Panc1 (cell line): ENCODE measurements around the gene USPL1. TPM values are rescaled to one million over a fixed set of nuclear protein-coding genes. Genes with fewer than 3 reads are reported as not detected.

Source experiments
- ATAC-seq: fragments of 200-7000 bp; cut with Tn5 transposase; 2 replicates; pipeline ENCODE4 v1.9.1; 2020; ENCODE audit warnings: mild to moderate bottlenecking, moderate library complexity
- Bru-seq: library from RNA; stranded (reverse); fragments of 400-500 nt; gene quantifications from one replicate; lab custom pipeline; 2021; lab: Mats Ljungman, UMichigan
- BruChase-seq, 2 experiments: library from RNA; stranded (reverse); fragments of 400-500 nt; gene quantifications; one replicate each; lab custom pipeline; 2021; lab: Mats Ljungman, UMichigan
- BruUV-seq: library from RNA; stranded (reverse); fragments of 400-500 nt; replicated peaks from 2 replicates; lab custom pipeline; 2021; lab: Mats Ljungman, UMichigan
- CTCF ChIA-PET: fragments of 300-600 bp; sonication (Branson Sonifier 250); formaldehyde crosslinking; loops from one replicate; lab custom pipeline; 2022; ENCODE audit warnings: antibody characterized with exemption; lab: Charles Lee
- POLR2A ChIA-PET: fragments of 300-600 bp; sonication (Branson Sonifier 250); formaldehyde crosslinking; loops from one replicate; lab custom pipeline; 2022; ENCODE audit warnings: antibody characterized with exemption; lab: Charles Lee
- DNase-seq: peaks from one replicate; pipeline ENCODE4 v3.0.0-alpha.2; 2010; ENCODE audit warnings: low read depth, low spot score
- H3K27ac ChIP-seq: 2 replicates; pipeline ENCODE4 v1.5.1; 2011; ENCODE audit warnings: mild to moderate bottlenecking, low read length, inconsistent platforms
- H3K27me3 ChIP-seq: fragments of 200-500 bp; sonication (Bioruptor generic); 2 replicates; pipeline ENCODE4 v1.6.0; 2014; ENCODE audit warnings: low read length, inconsistent platforms; ENCODE audit not compliant: control insufficient read depth, insufficient read depth
- H3K36me3 ChIP-seq: fragments of 200-500 bp; sonication (Bioruptor generic); 2 replicates; pipeline ENCODE4 v1.5.1; 2014; ENCODE audit warnings: inconsistent platforms, mild to moderate bottlenecking, low read length, moderate library complexity; ENCODE audit not compliant: control insufficient read depth, insufficient read depth
- H3K4me1 ChIP-seq: 2 replicates; pipeline ENCODE4 v1.5.1; 2011; ENCODE audit warnings: inconsistent platforms, mild to moderate bottlenecking, low read length, moderate library complexity; ENCODE audit not compliant: control insufficient read depth, insufficient read depth
- H3K4me3 ChIP-seq, 2 experiments: 2 replicates each; pipeline ENCODE4 v1.5.1; 2011 to 2012; ENCODE audit warnings: low read depth in 2 of 2, low read length in 2 of 2, mild to moderate bottlenecking in 2 of 2, inconsistent platforms in 1 of 2, moderate library complexity in 1 of 2
- H3K9me3 ChIP-seq: fragments of 200-500 bp; sonication (Bioruptor generic); 2 replicates; pipeline ENCODE4 v1.5.1; 2014; ENCODE audit warnings: low read depth, mild to moderate bottlenecking, inconsistent platforms, low read length, moderate library complexity; ENCODE audit not compliant: control insufficient read depth, insufficient read depth
- CTCF ChIP-seq: fragments of 450-650 bp; IDR thresholded peaks from 2 replicates; pipeline ENCODE4 v1.5.1; 2017; ENCODE audit warnings: mild to moderate bottlenecking
- POLR2AphosphoS5 ChIP-seq: IDR thresholded peaks from 2 replicates; pipeline ENCODE4 v1.6.1; 2012; ENCODE audit warnings: mild to moderate bottlenecking, low read depth, low read length, moderate library complexity
- REST ChIP-seq, 2 experiments: IDR thresholded peaks; 2 replicates each; pipeline ENCODE4 v1.6.1; 2011 to 2012; ENCODE audit warnings: low read depth in 2 of 2, control low read depth in 1 of 2, low read length in 1 of 2, mild to moderate bottlenecking in 1 of 2, moderate library complexity in 1 of 2; ENCODE audit not compliant: insufficient read depth in 1 of 2
- SIN3A ChIP-seq: IDR thresholded peaks from 2 replicates; pipeline ENCODE4 v1.6.1; 2012; ENCODE audit warnings: low read depth, mild to moderate bottlenecking, low read length, moderate library complexity, borderline replicate concordance; ENCODE audit not compliant: insufficient read depth
- TCF7L2 ChIP-seq: IDR thresholded peaks from 2 replicates; pipeline ENCODE4 v1.6.1; 2011; ENCODE audit warnings: mild to moderate bottlenecking, low read depth, low read length, inconsistent platforms
- in situ Hi-C: cut with HindIII; loops from 2 replicates; pipeline ENCODE4 v1.10.0; 2016; ENCODE audit warnings: low sequenced_read_pairs, low pct_unique_long_range_greater_than_20kb
- intact Hi-C: fragments of 100-400 bp; cut with micrococcal nuclease; formaldehyde crosslinking; loops from one replicate; pipeline ENCODE4 v1.10.0; 2022; ENCODE audit not compliant: unreplicated experiment
- long read RNA-seq: library from polyadenylated mRNA; unstranded; transcript quantifications from one replicate; pipeline ENCODE4 v2.0.0, GENCODE V29; 2021; ENCODE audit not compliant: unreplicated experiment
- polyA plus RNA-seq: library from polyadenylated mRNA; unstranded; fragments of >200 nt; gene quantifications from one replicate; pipeline ENCODE4 v1.2.1, GENCODE V29; 2012; ENCODE audit warnings: missing spikeins; ENCODE audit not compliant: insufficient read length
- total RNA-seq: library from RNA; stranded (reverse); gene quantifications from one replicate; pipeline ENCODE4 v1.2.1, GENCODE V29; 2021; ENCODE audit not compliant: unreplicated experiment

USPL1 gene
- total RNA-seq (19.5 TPM), Bru-seq, nascent RNA (percentile 94 among the genes with signal in this experiment), BruChase-seq, experiment 1, labeled RNA remaining after a 2-hour chase (percentile 91 among the genes with signal in this experiment), BruChase-seq, experiment 2, labeled RNA remaining after a 6-hour chase (percentile 74 among the genes with signal in this experiment)
- polyA plus RNA-seq, result 10.7 TPM
- long read RNA-seq, full-length matches to known transcripts, result 3 of 11 reads
- long read RNA-seq, partial matches to known transcripts, result 2 of 11 reads
- long read RNA-seq, other reads (novel, unspliced or antisense), result 6 of 11 reads

- BruUV-seq, result no TSS peak
- peak; percentile 78 for DNase-seq
- ChIA-PET POLR2A (interaction anchor here (0.6 kb wide), 1 partner anchor 250 kb away, joined by 4 read pairs; no protein-coding TSS in a partner anchor), CTCF (interaction anchor here (0.6 kb wide), 1 partner anchor 478 kb away, joined by 5 read pairs; no protein-coding TSS in a partner anchor)
- Histone ChIP-seq H3K4me1 (peaks cover 13% of the 10 kb centered on the region), H3K9me3 (no peaks in the 10 kb centered on the region), H3K27ac (peak within 1 kb of the TSS; percentile 97), H3K36me3 (peaks cover 19% of the 10 kb centered on the region), H3K27me3 (no peaks in the 10 kb centered on the region), H3K4me3 (peak within 1 kb of the TSS; percentile 83 to 94)
- peak; percentile 97 for ATAC-seq
- in situ Hi-C loops (no loop called here), intact Hi-C loops (loop anchor here (10.0 kb wide), 1 partner anchor 153 kb away; the partner anchor contains the start of gene HMGB1)
- TF ChIP-seq SIN3A (peak; percentile 67), POLR2AphosphoS5 (peak; percentile 93), CTCF (no peak)
These were observed at the start of gene USPL1 for GRCh38 chr13:30617315-30618185. TSS of gene USPL1 (plus strand) at chr13:30617920. CDS start at chr13:30621141, 3,221 bp downstream.

GRCh38 chr13:30569901-30570576 lies 47.7 kb upstream of the USPL1 start:
- H3K27me3 ChIP-seq, result no peaks in the 10 kb centered on the region
- H3K4me3 ChIP-seq, result no peak overlapping the region; a peak in 1 of 4 replicates
- no peak for DNase-seq
- no TSS peak for BruUV-seq
- peaks cover 18% of the 10 kb centered on the region for H3K4me1 ChIP-seq
- TF ChIP-seq POLR2AphosphoS5 (no peak), REST (IDR thresholded peaks at IDR 0.05; ENCODE audit: insufficient read depth in 1 of 2, low read depth in 2 of 2, low read length in 1 of 2) (no peak), CTCF (no peak), SIN3A (no peak), TCF7L2 (no peak)
- ChIA-PET CTCF (no interaction called here), POLR2A (interaction anchor here (0.5 kb wide), 1 partner anchor 148 kb away, joined by 3 read pairs; no protein-coding TSS in a partner anchor)
- in situ Hi-C loops, result no loop called here
- peak; percentile 93 for ATAC-seq
- H3K36me3 ChIP-seq, result no peaks in the 10 kb centered on the region
- peak overlapping the region; percentile 75 for H3K27ac ChIP-seq
- intact Hi-C loops, result loop anchor here (10.0 kb wide), 1 partner anchor 105 kb away; the partner anchor contains the start of gene HMGB1
- no peaks in the 10 kb centered on the region for H3K9me3 ChIP-seq
